GM12891 (cell line): Measurements from ENCODE around the gene BMI1.

Source experiments
- POLR2A ChIP-seq: IDR thresholded peaks from 2 replicates; pipeline ENCODE4 v1.6.1; 2011; ENCODE audit warnings: low read depth, low read length, control low read depth
- TAF1 ChIP-seq: IDR thresholded peaks from 2 replicates; pipeline ENCODE4 v1.6.1; 2011; ENCODE audit warnings: low read depth, low read length, control low read depth

GRCh38 chr10:22364407-22365140, 43.7 kb downstream of the BMI1 start:
- no peak for TF ChIP-seq TAF1
- no peak for TF ChIP-seq POLR2A
